Dendritic cell treated with granulocyte-macrophage colony-stimulating factor and Interleukin-4, amounts not matched to agents 40 ng/mL and 50 ng/mL, for 4 days (primary cell): ENCODE data around the gene ITGA4.
A peak's percentile ranks its signal among the peaks of the same experiment; 100 is the strongest.

Source experiments
- H3K27ac Mint-ChIP-seq: one replicate; pipeline ENCODE4 v1.8.0; 2022; ENCODE audit warnings: mild to moderate bottlenecking, mixed read lengths
- H3K27me3 Mint-ChIP-seq: one replicate; pipeline ENCODE4 v1.8.0; 2022; ENCODE audit warnings: mild to moderate bottlenecking, mixed read lengths
- H3K36me3 Mint-ChIP-seq: one replicate; pipeline ENCODE4 v1.8.0; 2022; ENCODE audit warnings: low read depth, mixed read lengths
- H3K4me1 Mint-ChIP-seq: one replicate; pipeline ENCODE4 v1.8.0; 2022; ENCODE audit warnings: low read depth, mixed read lengths
- H3K4me3 Mint-ChIP-seq: one replicate; pipeline ENCODE4 v1.8.0; 2022; ENCODE audit warnings: mild to moderate bottlenecking, moderate library complexity, mixed read lengths
- H3K9me3 Mint-ChIP-seq: one replicate; pipeline ENCODE4 v1.8.0; 2022; ENCODE audit warnings: mixed read lengths
- intact Hi-C: fragments of 100-400 bp; cut with micrococcal nuclease; formaldehyde crosslinking; loops from one replicate; pipeline ENCODE4 v1.15.0; 2022

ITGA4 gene

DNA sequence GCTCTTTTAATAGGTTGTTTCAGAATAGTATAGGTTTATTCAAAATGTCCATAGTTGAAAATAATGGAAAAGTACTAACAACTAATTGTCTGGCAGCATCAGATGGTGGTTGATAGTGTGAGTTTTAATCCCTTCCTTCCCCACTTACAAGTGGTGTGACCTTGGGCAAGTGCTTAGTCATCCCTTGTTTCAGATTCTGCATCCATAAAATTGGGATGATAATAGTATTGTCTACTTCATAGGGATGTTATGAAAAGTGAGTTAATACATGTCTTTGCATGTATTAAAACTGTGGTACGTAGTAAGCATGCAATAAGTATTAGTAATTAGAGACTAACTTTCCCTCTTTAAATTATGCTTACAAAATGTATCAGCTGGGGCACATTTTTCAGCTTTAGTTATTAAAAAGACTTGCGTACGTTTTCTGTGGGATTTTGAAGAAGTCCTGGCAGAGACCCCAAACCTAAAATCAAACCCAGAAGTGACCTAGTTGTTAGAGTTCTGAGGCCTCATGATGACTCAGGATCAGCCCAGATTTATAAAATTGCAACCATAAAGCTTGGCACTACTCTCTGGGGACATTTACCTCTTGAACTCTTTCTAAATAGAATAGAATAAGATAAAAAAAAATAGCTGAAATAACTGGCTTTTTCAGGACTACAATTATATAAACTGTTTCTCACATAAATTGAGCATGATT, 8.6 kb downstream of the ITGA4 start:
- Mint-ChIP-seq H3K36me3 (no peaks in the 10 kb centered on the region), H3K27me3 (no peaks in the 10 kb centered on the region)

DNA sequence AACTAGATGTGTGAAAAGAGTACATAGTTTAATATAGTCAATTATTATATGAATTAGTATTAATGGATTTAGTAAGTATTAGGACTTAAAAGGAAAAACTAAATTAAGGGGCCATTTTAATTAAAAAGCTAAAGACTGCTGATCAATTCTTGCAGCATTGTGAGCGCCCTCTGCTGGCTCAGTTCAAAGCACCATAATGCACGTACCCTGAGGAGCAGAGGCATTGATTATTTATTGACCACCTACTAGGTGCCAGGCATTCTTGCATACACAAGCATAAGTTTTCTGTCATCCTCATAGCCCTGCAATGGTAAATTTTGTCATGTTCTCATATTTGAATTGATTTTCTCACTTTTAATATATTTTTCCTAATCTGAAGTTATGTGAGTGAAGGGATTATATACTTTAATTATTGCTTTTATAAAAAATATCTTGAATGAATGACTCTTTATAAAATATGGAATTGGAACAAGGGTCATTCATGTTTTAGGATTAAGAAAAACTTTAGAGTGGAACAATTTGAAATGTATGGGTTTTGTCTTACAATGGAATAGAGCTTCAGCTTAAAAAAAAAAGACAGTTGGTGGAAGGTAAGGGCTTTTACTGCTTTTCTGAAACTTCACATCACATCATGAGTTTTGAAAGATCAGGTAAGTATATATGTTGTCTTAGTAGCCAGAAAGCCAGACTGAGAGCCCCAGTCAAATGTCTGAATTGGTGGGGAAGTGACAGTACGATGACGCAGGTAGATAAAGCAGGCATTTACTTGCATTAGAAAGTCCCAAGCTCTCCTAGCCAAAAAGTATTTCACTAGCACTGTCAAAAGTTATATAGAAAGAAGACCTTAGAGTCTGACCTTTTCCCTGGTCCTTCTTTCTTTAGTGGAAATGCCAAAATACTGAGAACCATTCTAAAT, 9.7 kb downstream of the ITGA4 start:
- Mint-ChIP-seq H3K9me3 (no peaks in the 10 kb centered on the region), H3K36me3 (no peaks in the 10 kb centered on the region), H3K4me3 (no peak overlapping the region), H3K27me3 (no peaks in the 10 kb centered on the region), H3K27ac (no peak overlapping the region), H3K4me1 (peaks cover 31% of the 10 kb centered on the region)
- intact Hi-C loops = loop anchor here (1.0 to 10.0 kb wide), 4 partner anchors 165 to 1342 kb away; no protein-coding TSS in a partner anchor

More for the DNA sequence above, 8.6 kb downstream of the ITGA4 start:
- Mint-ChIP-seq H3K4me1 (peaks cover 33% of the 10 kb centered on the region), H3K4me3 (no peak overlapping the region), H3K9me3 (no peaks in the 10 kb centered on the region), H3K27ac (peak overlapping the region; percentile 7)
- intact Hi-C loops = loop anchor here (1.0 to 10.0 kb wide), 4 partner anchors 164 to 1341 kb away; no protein-coding TSS in a partner anchor

DNA sequence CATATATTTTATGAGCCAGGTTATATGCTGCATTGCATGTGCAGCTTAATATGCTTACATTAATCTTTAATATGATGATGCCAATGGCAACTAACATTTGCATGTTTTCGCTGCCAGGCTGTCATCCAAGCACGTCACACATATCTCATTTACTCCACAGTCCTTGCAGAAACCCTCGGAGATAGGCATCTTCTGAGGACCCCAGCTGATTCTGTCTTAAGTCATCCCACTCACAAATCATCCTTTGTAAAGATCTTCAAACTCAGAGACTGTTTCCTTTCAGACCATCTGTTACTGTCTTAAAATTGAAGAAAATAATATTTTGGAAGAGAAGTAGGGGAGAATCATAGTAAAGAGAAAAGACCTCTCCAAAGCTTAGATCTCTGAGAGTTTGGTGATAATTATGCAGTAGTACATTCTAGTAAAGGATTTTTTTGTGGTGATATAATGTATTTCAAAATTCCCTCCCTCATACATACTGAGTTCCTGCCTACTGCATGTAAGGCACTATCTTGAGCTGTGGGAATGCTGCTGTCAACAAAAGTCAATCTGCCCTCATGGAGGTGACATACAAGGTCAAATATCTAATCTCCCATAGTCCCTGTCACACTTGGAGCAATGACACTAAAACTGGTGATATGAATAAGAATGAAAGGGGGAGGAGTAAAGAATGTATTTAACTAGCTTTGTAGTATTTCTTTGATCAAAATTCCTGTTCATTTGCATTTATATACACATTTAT, 11.0 kb downstream of the ITGA4 start:
- H3K4me3 Mint-ChIP-seq = no peak overlapping the region
- H3K27me3 Mint-ChIP-seq = no peaks in the 10 kb centered on the region
- H3K9me3 Mint-ChIP-seq = no peaks in the 10 kb centered on the region
- H3K27ac Mint-ChIP-seq = no peak overlapping the region
- intact Hi-C loops = loop anchor here (2.0 to 10.0 kb wide), 3 partner anchors 166 to 1343 kb away; no protein-coding TSS in a partner anchor
- H3K4me1 Mint-ChIP-seq = peaks cover 32% of the 10 kb centered on the region
- H3K36me3 Mint-ChIP-seq = no peaks in the 10 kb centered on the region

DNA sequence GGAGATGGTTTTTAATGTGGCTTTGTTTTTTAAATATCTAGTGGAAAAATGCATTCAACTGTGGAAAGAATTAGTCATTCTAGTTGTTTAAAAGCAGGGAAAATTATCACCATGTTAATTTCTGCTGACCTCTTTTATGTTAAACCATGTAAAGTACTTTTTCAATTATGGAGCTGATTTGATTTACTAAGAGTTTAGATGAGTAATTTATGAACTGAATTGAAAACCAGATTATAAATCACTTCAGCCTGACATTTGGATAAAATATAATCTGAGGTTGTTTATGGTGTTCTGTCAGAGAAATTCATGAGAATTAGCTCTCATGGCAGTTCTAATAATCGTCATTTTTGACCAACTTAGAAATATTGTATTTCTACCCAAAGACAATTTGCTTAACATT, 11.6 kb downstream of the ITGA4 start:
- no peaks in the 10 kb centered on the region for H3K36me3 Mint-ChIP-seq
- H3K27ac Mint-ChIP-seq = no peak overlapping the region
- H3K27me3 Mint-ChIP-seq = no peaks in the 10 kb centered on the region
- H3K9me3 Mint-ChIP-seq = no peaks in the 10 kb centered on the region
- no peak overlapping the region for H3K4me3 Mint-ChIP-seq
- intact Hi-C loops = loop anchor here (5.0 to 10.0 kb wide), 2 partner anchors 167 to 1344 kb away; no protein-coding TSS in a partner anchor
- peaks cover 31% of the 10 kb centered on the region for H3K4me1 Mint-ChIP-seq

DNA sequence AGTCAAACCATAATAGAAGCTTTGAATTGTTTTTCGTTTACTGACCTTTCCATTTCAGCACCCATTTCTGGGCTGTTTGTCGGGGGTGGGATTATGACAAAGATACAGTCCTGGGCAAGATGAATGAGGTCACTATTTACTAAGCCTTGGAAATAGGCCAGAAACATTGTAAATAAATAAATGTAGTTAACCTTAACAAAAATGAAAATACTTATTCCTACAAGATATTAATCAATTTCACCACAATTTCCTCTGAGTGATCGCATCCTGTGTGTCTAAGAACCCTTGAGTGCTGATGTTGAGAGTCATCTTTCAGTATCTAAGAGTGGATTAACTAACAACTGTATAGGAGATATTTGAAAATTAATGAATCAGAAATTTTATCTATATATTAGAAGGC, 14.0 kb downstream of the ITGA4 start:
- no peaks in the 10 kb centered on the region for H3K36me3 Mint-ChIP-seq
- intact Hi-C loops = no loop called here
- H3K4me3 Mint-ChIP-seq = no peak overlapping the region
- H3K4me1 Mint-ChIP-seq = peaks cover 18% of the 10 kb centered on the region
- no peaks in the 10 kb centered on the region for H3K27me3 Mint-ChIP-seq
- H3K9me3 Mint-ChIP-seq = no peaks in the 10 kb centered on the region
- H3K27ac Mint-ChIP-seq = no peak overlapping the region

DNA sequence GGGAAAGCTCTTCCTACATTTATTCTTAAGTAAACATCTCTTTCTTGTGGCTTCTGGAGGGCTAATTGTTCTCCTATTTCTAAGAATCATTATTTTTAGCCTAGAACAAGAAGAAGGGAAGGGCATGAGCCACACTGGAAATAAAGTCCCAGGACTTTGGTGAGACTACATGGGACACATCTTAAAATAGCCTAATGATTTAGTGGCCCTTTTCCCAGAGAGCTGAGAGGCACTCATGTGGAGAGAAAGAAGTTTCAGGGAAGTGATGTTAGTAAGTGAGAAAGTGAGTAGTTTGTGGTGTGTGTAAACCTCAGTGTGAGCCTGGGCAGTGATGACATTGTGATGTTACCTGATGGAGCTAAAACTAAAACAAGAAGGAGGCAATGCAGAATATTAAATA, 14.6 kb downstream of the ITGA4 start:
- peaks cover 4% of the 10 kb centered on the region for H3K36me3 Mint-ChIP-seq
- no peaks in the 10 kb centered on the region for H3K27me3 Mint-ChIP-seq
- H3K9me3 Mint-ChIP-seq = no peaks in the 10 kb centered on the region
- H3K4me1 Mint-ChIP-seq = peaks cover 18% of the 10 kb centered on the region
- H3K4me3 Mint-ChIP-seq = no peak overlapping the region
- intact Hi-C loops = no loop called here
- no peak overlapping the region for H3K27ac Mint-ChIP-seq

DNA sequence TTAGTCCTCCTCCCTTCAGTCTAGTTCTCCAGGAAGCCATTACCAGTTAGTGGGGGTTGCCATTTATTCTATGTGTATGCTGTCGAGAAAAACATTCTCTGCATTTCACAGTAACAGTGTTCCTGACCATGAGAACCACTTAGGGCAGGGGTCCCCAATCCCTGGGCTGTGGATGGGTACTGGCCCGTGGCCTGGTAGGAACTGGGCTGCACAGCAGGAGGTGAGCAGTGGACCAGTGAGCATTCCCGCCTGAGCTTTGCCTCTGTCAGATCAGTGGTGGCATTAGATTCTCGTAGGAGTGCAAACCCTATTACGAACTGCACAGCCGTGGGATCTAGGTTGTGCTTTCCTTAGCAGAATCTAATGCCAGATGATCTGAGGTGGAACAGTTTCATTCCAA, 15.8 kb downstream of the ITGA4 start:
- peaks cover 18% of the 10 kb centered on the region for H3K4me1 Mint-ChIP-seq
- H3K4me3 Mint-ChIP-seq = no peak overlapping the region
- peaks cover 9% of the 10 kb centered on the region for H3K36me3 Mint-ChIP-seq
- intact Hi-C loops = no loop called here
- no peaks in the 10 kb centered on the region for H3K27me3 Mint-ChIP-seq
- H3K9me3 Mint-ChIP-seq = no peaks in the 10 kb centered on the region
- H3K27ac Mint-ChIP-seq = peak overlapping the region; percentile 59

DNA sequence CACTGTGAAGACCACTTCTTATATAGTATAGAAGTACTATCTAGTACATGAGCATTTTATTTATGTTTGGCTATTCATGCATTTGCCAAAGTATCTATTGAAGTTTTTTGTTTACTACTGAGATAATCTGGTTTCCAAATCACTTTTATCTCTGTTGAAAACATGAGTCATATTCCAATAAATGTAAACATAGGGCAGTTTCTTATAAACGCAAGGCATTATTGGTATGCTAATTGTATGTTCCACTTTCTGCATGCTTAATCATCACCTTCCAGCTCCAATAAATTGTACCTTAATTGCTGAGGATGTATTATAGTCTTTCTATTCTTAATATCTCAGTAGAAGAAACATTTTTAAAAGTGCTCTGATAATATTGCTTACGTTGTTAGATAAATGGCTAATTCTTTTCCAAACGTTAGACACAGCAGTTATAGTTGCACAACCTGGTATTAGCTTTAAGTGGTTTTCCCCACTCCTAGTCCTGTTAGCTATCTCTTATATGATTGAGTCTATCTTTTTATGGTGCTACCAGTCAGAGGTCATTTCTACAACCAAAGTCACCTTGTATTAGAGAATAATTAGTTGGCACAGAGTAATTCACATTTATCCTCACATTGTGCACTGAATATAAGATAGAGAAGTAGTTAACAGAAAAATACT, 17.2 kb downstream of the ITGA4 start:
- Mint-ChIP-seq H3K4me3 (no peak overlapping the region), H3K27ac (no peak overlapping the region), H3K9me3 (no peaks in the 10 kb centered on the region), H3K4me1 (peaks cover 18% of the 10 kb centered on the region), H3K27me3 (no peaks in the 10 kb centered on the region), H3K36me3 (peaks cover 12% of the 10 kb centered on the region)
- intact Hi-C loops = no loop called here

DNA sequence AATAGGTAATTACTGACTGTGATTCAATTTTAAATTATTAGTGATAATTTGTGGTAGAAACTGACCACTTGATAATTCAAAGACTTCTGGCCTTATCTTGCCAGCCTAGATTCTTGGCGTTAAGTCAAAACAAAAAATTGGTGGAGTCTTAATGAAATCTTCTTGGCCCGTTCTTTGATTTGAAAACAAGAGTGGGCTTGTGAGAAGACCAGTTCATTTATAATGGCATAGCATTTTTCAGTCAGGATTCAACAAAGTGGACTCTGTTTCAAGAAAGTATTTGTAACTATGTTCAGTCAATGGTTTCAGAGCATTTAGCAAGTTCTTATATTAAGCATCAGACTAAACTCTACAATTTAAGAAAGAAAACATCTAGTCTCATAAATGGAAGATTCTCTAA, 26.0 kb downstream of the ITGA4 start:
- Mint-ChIP-seq H3K36me3 (peaks cover 37% of the 10 kb centered on the region), H3K4me1 (peaks cover 5% of the 10 kb centered on the region), H3K27ac (no peak overlapping the region), H3K4me3 (no peak overlapping the region), H3K27me3 (no peaks in the 10 kb centered on the region), H3K9me3 (no peaks in the 10 kb centered on the region)
- intact Hi-C loops = no loop called here

DNA sequence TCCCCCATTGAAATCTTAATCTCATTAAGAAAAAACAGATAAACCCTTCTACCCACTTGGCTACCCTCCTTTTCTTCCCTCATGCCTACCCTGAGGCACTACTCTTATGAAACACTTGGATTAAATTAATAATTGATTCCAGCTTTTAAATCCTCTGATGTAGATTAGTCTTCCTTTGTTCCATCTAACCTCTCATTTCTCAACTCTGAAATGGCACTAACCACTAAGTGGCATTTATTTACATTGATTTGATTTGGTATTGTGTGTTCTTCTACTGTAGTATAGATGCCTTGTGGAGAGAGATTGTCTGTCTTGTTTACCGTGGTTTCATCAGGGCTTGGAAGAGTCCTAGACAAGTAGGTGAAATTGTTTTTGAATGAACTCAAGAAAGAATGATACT, 26.7 kb downstream of the ITGA4 start:
- Mint-ChIP-seq H3K4me1 (peaks cover 5% of the 10 kb centered on the region), H3K4me3 (no peak overlapping the region)

DNA sequence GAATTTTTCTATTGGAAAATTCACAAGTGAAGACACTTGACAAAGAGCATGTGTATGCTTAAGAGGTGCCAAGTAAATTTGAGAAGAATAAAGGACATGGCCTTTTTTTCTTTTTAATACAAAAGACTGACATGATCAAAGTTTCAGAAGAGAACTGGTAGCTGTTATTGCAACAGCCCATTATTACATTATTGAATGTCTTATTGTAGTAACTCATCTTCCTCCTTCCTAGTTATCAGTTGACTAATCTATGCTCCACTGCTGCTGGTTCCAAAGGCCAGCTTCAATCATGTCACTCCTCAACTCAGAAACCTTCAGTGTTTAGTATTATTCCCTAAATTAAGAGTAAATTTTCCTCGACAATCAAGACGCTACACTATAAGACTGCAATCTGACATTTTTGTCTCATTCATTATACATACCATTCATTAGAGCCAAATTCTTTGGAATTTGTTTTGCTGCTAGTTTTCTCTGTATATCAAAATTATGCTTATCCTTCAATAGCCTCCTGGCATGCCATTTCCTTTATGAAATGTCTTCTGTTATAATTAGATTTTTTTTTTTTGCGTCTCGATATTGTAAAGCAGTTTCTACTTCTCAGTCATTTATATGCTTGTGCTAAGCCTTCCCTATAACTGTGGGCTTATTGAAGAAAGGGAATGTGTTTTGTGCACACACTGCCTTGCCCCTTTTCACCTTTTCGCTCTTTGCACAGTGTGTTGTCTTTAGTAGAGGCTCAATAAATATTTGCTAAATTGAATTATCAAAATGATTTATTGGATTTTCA, 27.9 kb downstream of the ITGA4 start:
- H3K27ac Mint-ChIP-seq = no peak overlapping the region
- no peaks in the 10 kb centered on the region for H3K9me3 Mint-ChIP-seq
- H3K27me3 Mint-ChIP-seq = no peaks in the 10 kb centered on the region
- H3K4me1 Mint-ChIP-seq = peaks cover 5% of the 10 kb centered on the region
- H3K36me3 Mint-ChIP-seq = peaks cover 41% of the 10 kb centered on the region
- intact Hi-C loops = no loop called here
- no peak overlapping the region for H3K4me3 Mint-ChIP-seq

More for the DNA sequence above, 26.7 kb downstream of the ITGA4 start:
- H3K27ac Mint-ChIP-seq = no peak overlapping the region
- intact Hi-C loops = no loop called here
- no peaks in the 10 kb centered on the region for H3K27me3 Mint-ChIP-seq
- peaks cover 36% of the 10 kb centered on the region for H3K36me3 Mint-ChIP-seq
- no peaks in the 10 kb centered on the region for H3K9me3 Mint-ChIP-seq

DNA sequence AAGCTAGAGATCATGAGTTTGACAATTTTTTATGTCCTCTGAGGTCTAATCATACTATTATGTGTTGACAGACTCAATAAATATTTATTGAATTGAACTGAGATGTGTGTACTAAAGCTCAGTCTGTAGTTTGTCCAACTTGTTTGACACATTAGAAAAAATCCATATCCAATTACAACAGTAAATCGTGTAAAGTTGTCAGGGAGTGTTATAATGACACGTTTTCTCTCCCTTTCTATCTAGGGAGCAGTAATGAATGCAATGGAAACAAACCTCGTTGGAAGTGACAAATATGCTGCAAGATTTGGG, 28.4 kb downstream of the ITGA4 start:
- Mint-ChIP-seq H3K4me1 (peaks cover 5% of the 10 kb centered on the region), H3K4me3 (no peak overlapping the region), H3K27ac (no peak overlapping the region), H3K9me3 (no peaks in the 10 kb centered on the region), H3K36me3 (peaks cover 41% of the 10 kb centered on the region), H3K27me3 (no peaks in the 10 kb centered on the region)
- intact Hi-C loops = no loop called here

DNA sequence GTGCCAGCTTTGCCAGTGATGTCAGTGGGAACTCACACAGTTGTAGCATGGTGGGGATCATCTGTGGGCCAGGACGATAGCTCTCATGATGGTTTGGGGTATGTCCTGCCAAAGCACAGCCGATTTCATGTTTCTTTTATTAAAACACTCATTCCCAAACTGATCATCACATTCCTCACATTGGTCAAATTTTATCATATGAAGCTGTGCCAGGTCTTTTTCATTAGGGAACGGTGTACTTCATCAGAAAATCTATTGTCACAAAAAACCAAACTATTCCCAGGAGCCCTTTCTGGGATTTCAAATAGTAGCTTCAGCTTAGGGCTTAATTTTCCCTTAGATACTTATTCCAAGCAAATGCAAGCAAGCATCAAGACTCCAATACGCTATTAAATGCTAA, 42.0 kb downstream of the ITGA4 start:
- H3K36me3 Mint-ChIP-seq = peaks cover 27% of the 10 kb centered on the region
- intact Hi-C loops = no loop called here

More for the DNA sequence above, 42.0 kb downstream of the ITGA4 start:
- Mint-ChIP-seq H3K27ac (no peak overlapping the region), H3K9me3 (no peaks in the 10 kb centered on the region), H3K4me1 (no peaks in the 10 kb centered on the region), H3K4me3 (no peak overlapping the region), H3K27me3 (no peaks in the 10 kb centered on the region)
